A549 treated with CORT108297 at 1 μM for 4 hours (cell line): ENCODE data around the gene LMBR1L. TPM values are rescaled to one million over a fixed set of nuclear protein-coding genes. Genes with fewer than 3 reads are reported as not detected.

ENCODE experiments used
- total RNA-seq: library from RNA; stranded (reverse); fragments of 200-300 nt; extraction: Qiagen RNA extraction; gene quantifications from 5 replicates; pipeline ENCODE4 v1.2.3, GENCODE V29; 2022

The LMBR1L gene, protein sequence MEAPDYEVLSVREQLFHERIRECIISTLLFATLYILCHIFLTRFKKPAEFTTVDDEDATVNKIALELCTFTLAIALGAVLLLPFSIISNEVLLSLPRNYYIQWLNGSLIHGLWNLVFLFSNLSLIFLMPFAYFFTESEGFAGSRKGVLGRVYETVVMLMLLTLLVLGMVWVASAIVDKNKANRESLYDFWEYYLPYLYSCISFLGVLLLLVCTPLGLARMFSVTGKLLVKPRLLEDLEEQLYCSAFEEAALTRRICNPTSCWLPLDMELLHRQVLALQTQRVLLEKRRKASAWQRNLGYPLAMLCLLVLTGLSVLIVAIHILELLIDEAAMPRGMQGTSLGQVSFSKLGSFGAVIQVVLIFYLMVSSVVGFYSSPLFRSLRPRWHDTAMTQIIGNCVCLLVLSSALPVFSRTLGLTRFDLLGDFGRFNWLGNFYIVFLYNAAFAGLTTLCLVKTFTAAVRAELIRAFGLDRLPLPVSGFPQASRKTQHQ
- total RNA-seq: 12.5 to 20.7 TPM (median 16.2 TPM) in 5 replicates

DNA sequence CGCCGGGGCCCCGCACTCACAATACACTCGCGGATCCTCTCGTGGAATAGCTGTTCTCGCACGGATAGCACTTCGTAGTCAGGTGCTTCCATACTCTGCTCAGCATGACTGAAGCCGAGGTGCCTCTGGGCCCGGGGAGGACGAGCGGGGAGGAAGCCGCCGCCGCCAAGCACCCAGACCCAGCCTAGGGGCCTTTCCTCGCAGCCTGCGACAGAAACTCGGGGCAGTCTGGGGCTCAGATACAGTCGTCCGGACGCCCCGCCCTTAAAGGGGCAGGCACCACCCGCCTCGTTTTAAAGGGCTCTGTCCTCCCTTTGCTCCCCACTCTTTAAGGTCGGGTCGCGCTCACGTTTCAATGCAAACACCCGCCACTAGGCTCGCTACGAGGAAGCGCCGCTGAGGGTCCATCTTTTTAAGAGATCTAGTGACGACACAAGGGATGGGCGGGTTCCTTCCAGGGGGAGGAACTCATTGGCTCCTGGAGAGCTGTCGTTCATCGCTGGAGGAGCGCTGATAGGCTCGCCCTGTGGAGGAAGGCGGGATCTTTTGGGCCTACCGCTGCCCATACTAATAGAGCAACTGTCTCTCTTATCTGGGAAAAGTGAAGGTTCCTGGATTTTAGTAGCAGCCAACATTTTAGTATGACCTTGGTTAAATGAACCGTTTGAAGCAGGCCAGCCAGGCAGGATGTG, at the start of gene LMBR1L:
TSS of gene LMBR1L (minus strand) at position 384 of the 692 bp plus-strand sequence. CDS start at position 92, 292 bp downstream.

DNA sequence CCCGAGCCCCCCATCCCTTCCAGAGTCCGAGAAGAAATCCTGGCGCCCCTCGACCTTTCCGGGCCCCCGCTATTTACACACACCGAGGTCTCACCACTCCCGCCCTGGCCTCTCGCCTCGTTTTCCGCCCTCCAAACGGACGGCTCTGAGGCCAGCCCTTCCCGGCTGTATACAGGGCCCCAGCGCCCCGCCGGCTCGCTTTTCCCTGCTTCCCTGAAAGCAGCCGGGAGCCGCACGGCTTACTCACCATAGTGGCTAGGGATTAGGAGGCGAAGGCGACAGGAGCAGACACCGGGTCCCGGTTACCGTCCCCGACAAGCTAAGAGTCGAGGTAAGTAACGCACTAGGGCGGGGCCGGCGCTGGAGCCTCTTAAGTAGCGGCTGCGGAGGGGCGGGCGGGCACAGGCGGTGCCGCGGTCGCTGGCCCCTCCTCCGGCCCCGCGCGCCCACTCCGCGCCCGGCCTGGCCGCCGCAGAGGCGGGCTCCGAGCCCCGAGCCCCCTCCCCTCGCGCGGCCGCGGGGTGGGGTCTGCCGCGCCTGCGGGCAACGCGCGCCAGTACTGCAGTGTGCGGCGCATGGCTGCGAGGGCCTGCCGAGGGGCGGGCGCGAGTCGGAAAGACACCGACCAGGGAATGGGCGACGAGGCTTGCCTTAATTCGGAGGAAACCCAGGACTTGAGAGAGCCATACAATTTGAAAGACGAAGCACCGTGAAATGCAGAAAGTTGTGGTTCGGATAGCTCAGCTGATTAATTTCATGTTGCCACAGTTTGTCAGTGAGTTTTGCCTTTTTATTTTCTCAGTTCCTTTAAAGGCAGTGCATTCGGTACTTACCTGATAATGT, 20.6 kb upstream of the LMBR1L start, which contains the start of gene TUBA1B:
TSS of gene TUBA1B (minus strand) at position 345 of the 843 bp plus-strand sequence. CDS start at position 250, 95 bp downstream.

DNA sequence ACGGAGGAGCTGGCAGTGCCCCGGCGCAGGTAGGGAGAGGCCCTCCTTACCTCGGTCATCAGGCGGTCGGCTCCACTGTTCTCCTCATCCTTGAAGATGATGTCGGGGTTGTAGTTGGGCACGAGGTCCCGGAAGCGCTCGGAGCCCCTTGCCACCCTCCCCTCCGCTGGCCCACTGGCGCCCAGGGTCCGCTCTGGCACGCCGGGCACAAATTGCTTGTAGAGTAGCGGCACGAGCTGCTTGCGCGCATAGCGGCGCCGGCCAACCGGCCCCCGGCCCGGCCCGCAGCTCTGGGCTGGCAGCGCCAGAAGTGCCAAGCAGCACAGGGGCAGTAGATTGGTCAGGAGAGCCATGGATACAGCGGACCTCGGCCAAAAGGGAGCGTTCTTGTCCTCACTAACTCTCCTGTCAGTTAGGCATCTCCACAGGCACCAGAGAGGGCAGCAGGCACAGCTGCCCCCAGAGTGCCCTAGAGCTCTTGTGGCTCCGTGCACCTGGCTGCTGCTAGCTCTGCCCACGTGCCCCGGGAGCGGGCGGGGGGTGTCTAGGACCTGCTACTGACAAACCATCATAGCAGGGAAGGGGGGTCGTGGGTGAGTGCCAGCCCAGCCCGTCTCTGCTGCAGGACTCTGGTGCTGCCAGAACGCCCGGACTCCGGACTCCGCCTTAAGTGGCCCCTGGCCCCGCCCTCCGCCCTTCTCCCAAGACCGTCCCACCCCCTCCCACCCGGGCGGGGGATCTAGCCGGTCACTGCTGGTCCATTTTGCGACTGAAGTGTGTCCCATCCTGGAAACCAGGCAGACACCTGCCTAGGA, 16.3 kb downstream of the LMBR1L start, which contains the start of gene DHH:
TSS of gene DHH (minus strand) at position 642 of the 815 bp plus-strand sequence. CDS start at position 353, 289 bp downstream.

DNA sequence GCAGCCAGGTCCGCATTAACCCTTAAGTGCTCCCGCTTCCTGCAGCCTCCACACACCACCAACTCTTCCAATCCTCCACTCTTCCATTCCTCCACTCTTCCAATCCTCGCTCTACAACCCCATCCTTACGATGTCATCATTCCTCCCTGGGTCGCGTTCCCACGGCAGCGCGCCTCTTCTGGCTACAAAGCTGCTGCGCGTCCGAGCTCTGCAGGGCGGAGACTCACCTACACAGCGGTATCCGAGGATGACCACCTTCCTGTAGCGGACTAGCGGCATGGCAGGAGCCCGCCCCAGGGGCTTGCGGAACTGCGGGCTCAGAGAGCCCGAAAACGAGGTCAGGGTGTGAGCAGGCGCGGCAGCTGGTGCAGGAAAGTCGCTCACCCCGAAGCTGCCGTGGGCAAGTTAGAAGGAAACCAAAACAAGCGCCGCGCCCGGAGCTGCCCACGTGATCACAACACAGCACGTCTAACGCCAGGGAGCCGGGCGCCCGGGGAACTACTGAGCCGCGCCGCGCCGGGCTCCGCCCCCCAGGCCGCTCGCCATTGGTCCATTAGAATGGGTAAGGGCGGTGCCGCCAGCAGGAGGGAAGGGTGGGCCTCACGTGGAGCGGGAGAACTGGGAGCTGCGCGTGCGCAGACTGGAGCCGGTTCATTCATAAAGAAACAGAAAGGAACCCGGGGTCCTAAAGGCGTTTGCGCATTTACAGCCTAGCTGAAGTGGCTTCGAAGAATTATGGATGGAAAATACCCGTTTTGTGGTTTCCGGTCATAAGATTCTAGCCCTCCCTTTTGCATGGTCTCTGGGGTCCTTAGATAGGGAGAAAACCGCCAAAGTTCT, 40.9 kb downstream of the LMBR1L start, which contains the start of gene RHEBL1:
TSS of gene RHEBL1 (minus strand) at position 473 of the 840 bp plus-strand sequence. CDS start at position 279, 194 bp downstream.

DNA sequence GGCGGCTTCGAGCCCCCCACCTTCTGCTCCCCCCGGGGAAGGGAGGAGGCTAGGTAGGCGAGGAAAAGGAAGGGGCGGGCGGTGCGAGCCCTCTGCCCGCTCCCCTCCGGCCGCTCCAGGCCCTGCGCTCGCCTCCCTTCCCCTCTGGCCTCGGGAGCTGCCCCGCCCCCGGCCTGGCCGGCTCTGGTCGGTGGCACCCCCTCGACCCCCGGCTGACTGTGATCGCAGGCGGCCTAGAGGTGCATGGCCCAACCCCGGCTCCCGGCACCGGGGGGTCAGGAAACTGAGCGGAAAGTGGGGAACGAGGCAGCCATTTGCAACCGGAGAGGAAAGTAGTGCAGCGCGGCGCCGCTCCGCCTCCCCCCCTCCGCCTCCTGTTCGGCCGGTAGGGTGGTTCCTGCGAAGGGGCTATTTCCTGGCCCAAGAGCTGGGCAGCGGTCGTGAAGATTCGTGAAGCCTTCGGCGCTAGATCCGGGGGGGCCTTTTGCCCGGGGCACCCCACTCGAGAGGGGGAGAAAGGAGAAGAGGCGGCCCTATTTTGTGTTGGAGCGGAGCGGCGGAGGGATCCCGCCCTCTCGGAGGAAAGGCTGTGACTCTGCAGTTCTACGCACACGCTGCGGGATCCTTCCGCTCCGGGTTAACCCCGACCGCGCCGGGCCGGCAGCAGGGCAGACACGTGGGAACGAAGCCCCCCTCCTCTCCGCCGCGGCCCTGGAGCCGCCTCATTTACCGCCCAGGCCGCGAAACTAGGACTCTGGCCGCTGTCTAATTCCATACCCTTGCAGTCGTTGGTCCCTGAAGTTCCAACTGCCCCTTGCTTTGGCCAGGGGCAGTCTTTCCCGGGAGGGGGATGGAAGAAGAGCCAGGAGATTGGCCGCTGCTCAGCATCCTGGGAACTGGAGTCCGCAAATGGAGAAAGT, 50.1 kb downstream of the LMBR1L start, which contains the start of gene KMT2D:
TSS of gene KMT2D (minus strand) at position 558 of the 920 bp plus-strand sequence. CDS start 5,470 bp downstream, outside the sequence.

Other genes with a start within 250 kb of the LMBR1L start
- 12.0 to 17.8 TPM (median 14.2 TPM) in 5 replicates for gene RND1, start 245.0 kb downstream of the LMBR1L start, total RNA-seq
- gene FKBP11, start 185.4 kb downstream of the LMBR1L start, total RNA-seq: 44.0 to 57.4 TPM (median 56.1 TPM) in 5 replicates
- gene ARF3, start 153.4 kb downstream of the LMBR1L start, total RNA-seq: 114 to 156 TPM (median 153 TPM) in 5 replicates
- 1.5 to 2.7 TPM (median 2.5 TPM) in 5 replicates for gene WNT10B, start 139.1 kb downstream of the LMBR1L start, total RNA-seq
- 0.17 TPM in 1 of 5 replicates, not detected in the others for gene WNT1, start 132.5 kb downstream of the LMBR1L start, total RNA-seq
- gene DDN, start 111.5 kb downstream of the LMBR1L start, total RNA-seq: 0.57 to 0.82 TPM (median 0.67 TPM) in 5 replicates
- 39.5 to 47.6 TPM (median 41.3 TPM) in 5 replicates for gene PRKAG1, start 92.1 kb downstream of the LMBR1L start, total RNA-seq
- gene KMT2D, start 50.1 kb downstream of the LMBR1L start, total RNA-seq: 34.1 to 40.1 TPM (median 36.7 TPM) in 5 replicates
- 4.3 to 6.2 TPM (median 5.4 TPM) in 5 replicates for gene RHEBL1, start 40.9 kb downstream of the LMBR1L start, total RNA-seq
- gene DHH, start 16.0 kb downstream of the LMBR1L start, total RNA-seq: 0.06 TPM in 2 of 5 replicates, not detected in the others
- 2,254 to 2,528 TPM (median 2,445 TPM) in 5 replicates for gene TUBA1B, start 20.5 kb upstream of the LMBR1L start, total RNA-seq
- gene TUBA1A, start 78.2 kb upstream of the LMBR1L start, total RNA-seq: 172 to 224 TPM (median 204 TPM) in 5 replicates
- gene TUBA1C, start 154.2 kb upstream of the LMBR1L start, total RNA-seq: 1,750 to 2,087 TPM (median 1,799 TPM) in 5 replicates
- gene PRPH, start 184.3 kb upstream of the LMBR1L start, total RNA-seq: 0.97 to 1.8 TPM (median 1.5 TPM) in 5 replicates
- gene TROAP, start 212.4 kb upstream of the LMBR1L start, total RNA-seq: 75.6 to 99.1 TPM (median 87.2 TPM) in 5 replicates
- 3.9 to 6.6 TPM (median 5.7 TPM) in 5 replicates for gene C1QL4, start 226.3 kb upstream of the LMBR1L start, total RNA-seq
- 18.1 to 23.3 TPM (median 19.4 TPM) in 5 replicates for gene DNAJC22, start 236.0 kb upstream of the LMBR1L start, total RNA-seq